ENCODE measurements around the gene USP17L5.
"Not testable (repeated sequence)": the region's sequence is repeated elsewhere in the genome, so short reads cannot be mapped to it uniquely, and the experiment has no call there.

The USP17L5 gene

GRCh38 chr4:9339103-9339502 lies at the start of gene USP17L5:
Gene USP17L5, plus strand, starts transcription at chr4:9339403. Its CDS starts 0 bp downstream, at chr4:9339403.
- not testable (repeated sequence) for DNase-seq (ENCODE audit: low read depth)

GRCh38 chr4:9324191-9324590 lies 15.0 kb upstream of the USP17L5 start:
- DNase-seq (ENCODE audit: low read depth), result not testable (repeated sequence)

- not testable (repeated sequence) for DNase-seq (ENCODE audit: low read depth)
Observed at GRCh38 chr4:9324865-9325264, 14.3 kb upstream of the USP17L5 start, which contains the start of gene USP17L24. Gene USP17L24, plus strand, starts transcription at chr4:9325165. Its CDS starts 0 bp downstream, at chr4:9325165.

GRCh38 chr4:9329611-9330010 lies 9.6 kb upstream of the USP17L5 start, which contains the start of gene USP17L25:
Gene USP17L25, plus strand, starts transcription at chr4:9329911. Its CDS starts 0 bp downstream, at chr4:9329911.
- DNase-seq (ENCODE audit: low read depth), result not testable (repeated sequence)

GRCh38 chr4:9334358-9334757 lies 4.8 kb upstream of the USP17L5 start, which contains the start of gene USP17L26:
Gene USP17L26, plus strand, starts transcription at chr4:9334658. Its CDS starts 0 bp downstream, at chr4:9334658.
- DNase-seq (ENCODE audit: low read depth), result not testable (repeated sequence)

GRCh38 chr4:9343848-9344247 lies 4.6 kb downstream of the USP17L5 start, which contains the start of gene USP17L27:
Gene USP17L27, plus strand, starts transcription at chr4:9344148. Its CDS starts 0 bp downstream, at chr4:9344148.
- not testable (repeated sequence) for DNase-seq (ENCODE audit: low read depth)

- not testable (repeated sequence) for DNase-seq (ENCODE audit: low read depth)
Observed at GRCh38 chr4:9348593-9348992, 9.4 kb downstream of the USP17L5 start, which contains the start of gene USP17L28. Gene USP17L28, plus strand, starts transcription at chr4:9348893. Its CDS starts 0 bp downstream, at chr4:9348893.

GRCh38 chr4:9350866-9351265 lies 11.7 kb downstream of the USP17L5 start:
- DNase-seq (ENCODE audit: low read depth), result not testable (repeated sequence)

GRCh38 chr4:9353338-9353737 lies 14.1 kb downstream of the USP17L5 start, which contains the start of gene USP17L29:
Gene USP17L29, plus strand, starts transcription at chr4:9353638. Its CDS starts 0 bp downstream, at chr4:9353638.
- not testable (repeated sequence) for DNase-seq (ENCODE audit: low read depth)

GRCh38 chr4:9362829-9363228 lies 23.6 kb downstream of the USP17L5 start, which contains the start of gene USP17L30:
Gene USP17L30, plus strand, starts transcription at chr4:9363129. Its CDS starts 0 bp downstream, at chr4:9363129.
- DNase-seq (ENCODE audit: low read depth), result not testable (repeated sequence)

GRCh38 chr4:9379881-9380280 lies 40.7 kb downstream of the USP17L5 start:
- DNase-seq (ENCODE audit: low read depth), result not testable (repeated sequence)

GRCh38 chr4:9381012-9381534 lies 41.9 kb downstream of the USP17L5 start:
- peak; percentile 10 for DNase-seq (ENCODE audit: low read depth)

- DNase-seq (ENCODE audit: low read depth), result no peak
Observed at GRCh38 chr4:9384126-9384525, 44.9 kb downstream of the USP17L5 start.

GRCh38 chr4:9389001-9389400 lies 49.8 kb downstream of the USP17L5 start:
- DNase-seq (ENCODE audit: low read depth), result not testable (repeated sequence)

Measured in stimulated activated CD8-positive, alpha-beta memory T cell treated with anti-CD3 and anti-CD28 coated beads, Interleukin-15, amount 100 ng/mL, for 1 hour (primary cell).